IMR-90 (cell line): ENCODE data around the gene GAS6. TPM values are rescaled to one million over a fixed set of nuclear protein-coding genes. Genes with fewer than 3 reads are reported as not detected.
A peak's percentile ranks its signal among the peaks of the same experiment; 100 is the strongest.

Experiments used
- ATAC-seq: fragments of 200-7000 bp; cut with Tn5 transposase; 2 replicates; pipeline ENCODE4 v1.9.1; 2020; ENCODE audit warnings: low read depth, mild to moderate bottlenecking, moderate library complexity
- BruUV-seq: library from RNA; stranded (reverse); fragments of 400-500 nt; replicated peaks from 2 replicates; lab custom pipeline; 2021; lab: Mats Ljungman, UMichigan
- CTCF ChIA-PET: fragments of 300-600 bp; formaldehyde crosslinking; extraction: SDS; loops from one replicate; lab custom pipeline; 2021; ENCODE audit warnings: antibody characterized with exemption; lab: Yijun Ruan, JAX
- POLR2A ChIA-PET: fragments of 300-600 bp; sonication (Branson Sonifier 250); formaldehyde crosslinking; loops from one replicate; lab custom pipeline; 2022; ENCODE audit warnings: antibody characterized with exemption; ENCODE audit not compliant: unreplicated experiment; lab: Charles Lee
- DNase-seq: peaks from one replicate; pipeline ENCODE4 v3.0.0; 2013
- H2AFZ ChIP-seq: replicated peaks from 2 replicates; pipeline ENCODE3; 2013; ENCODE audit warnings: low read length, mild to moderate bottlenecking; ENCODE audit not compliant: poor library complexity
- H2AK5ac ChIP-seq: 2 replicates; pipeline ENCODE4 v1.6.1; 2013; ENCODE audit warnings: low read depth, low read length, inconsistent platforms
- H2AK9ac ChIP-seq: replicated peaks from 2 replicates; pipeline ENCODE3; 2013; ENCODE audit warnings: mild to moderate bottlenecking, low read depth, low read length, moderate library complexity; ENCODE audit not compliant: poor library complexity
- H2BK120ac ChIP-seq: 2 replicates; pipeline ENCODE4 v1.6.1; 2013; ENCODE audit warnings: low read depth, low read length, inconsistent platforms
- H2BK15ac ChIP-seq: 3 replicates; pipeline ENCODE4 v1.6.1; 2013; ENCODE audit warnings: low read depth, low read length, inconsistent platforms
- H2BK20ac ChIP-seq: 2 replicates; pipeline ENCODE4 v1.6.1; 2013; ENCODE audit warnings: low read depth, mild to moderate bottlenecking, inconsistent platforms, low read length, moderate library complexity
- H2BK5ac ChIP-seq: 2 replicates; pipeline ENCODE4 v1.6.1; 2013; ENCODE audit warnings: mild to moderate bottlenecking, low read depth, low read length, inconsistent platforms; ENCODE audit not compliant: poor library complexity, severe bottlenecking
- H3K14ac ChIP-seq: replicated peaks from 2 replicates; pipeline ENCODE4 v1.6.1; 2013; ENCODE audit warnings: low read depth, low read length, inconsistent platforms
- H3K18ac ChIP-seq: 2 replicates; pipeline ENCODE4 v1.6.1; 2013; ENCODE audit warnings: low read depth, low read length, control low read depth
- H3K23ac ChIP-seq: 2 replicates; pipeline ENCODE4 v1.6.1; 2013; ENCODE audit warnings: low read depth, low read length, inconsistent platforms
- H3K27ac ChIP-seq: 2 replicates; pipeline ENCODE4 v1.5.1; 2013; ENCODE audit warnings: mild to moderate bottlenecking, control low read depth, low read length; ENCODE audit not compliant: insufficient read depth
- H3K27me3 ChIP-seq: 2 replicates; pipeline ENCODE4 v1.6.1; 2013; ENCODE audit warnings: low read length; ENCODE audit not compliant: control insufficient read depth, insufficient read depth
- H3K36me3 ChIP-seq: 2 replicates; pipeline ENCODE4 v1.6.1; 2013; ENCODE audit warnings: low read length, mixed read lengths; ENCODE audit not compliant: control insufficient read depth, insufficient read depth
- H3K4ac ChIP-seq: 2 replicates; pipeline ENCODE4 v1.6.1; 2013; ENCODE audit warnings: low read depth, low read length, inconsistent platforms
- H3K4me1 ChIP-seq: 2 replicates; pipeline ENCODE4 v1.6.1; 2013; ENCODE audit warnings: low read length, mixed read lengths; ENCODE audit not compliant: control insufficient read depth, insufficient read depth
- H3K4me2 ChIP-seq: 2 replicates; pipeline ENCODE4 v1.6.1; 2013; ENCODE audit warnings: low read depth, mild to moderate bottlenecking, control low read depth, low read length, moderate library complexity
- H3K4me3 ChIP-seq: 2 replicates; pipeline ENCODE4 v1.5.1; 2013; ENCODE audit warnings: low read depth, mild to moderate bottlenecking, control low read depth, low read length, moderate library complexity; ENCODE audit not compliant: insufficient read depth
- H3K56ac ChIP-seq: 2 replicates; pipeline ENCODE4 v1.6.1; 2013; ENCODE audit warnings: low read length, inconsistent platforms; ENCODE audit not compliant: insufficient read depth; ENCODE audit errors: extremely low read depth
- H3K79me1 ChIP-seq, 2 experiments: 2 replicates each; pipeline ENCODE4 v1.6.1; 2013; ENCODE audit warnings: low read length in 2 of 2, inconsistent platforms in 1 of 2, low read depth in 1 of 2
- H3K9ac ChIP-seq: 2 replicates; pipeline ENCODE4 v1.6.1; 2013; ENCODE audit warnings: low read depth, low read length, control low read depth
- H3K9me1 ChIP-seq: 2 replicates; pipeline ENCODE4 v1.6.1; 2013; ENCODE audit warnings: low read length, inconsistent platforms; ENCODE audit not compliant: insufficient read depth
- H3K9me3 ChIP-seq: 2 replicates; pipeline ENCODE4 v1.6.1; 2013; ENCODE audit warnings: low read length; ENCODE audit not compliant: control insufficient read depth, insufficient read depth
- H4K20me1 ChIP-seq: 2 replicates; pipeline ENCODE4 v1.6.1; 2013; ENCODE audit warnings: low read length, inconsistent platforms; ENCODE audit not compliant: insufficient read depth
- H4K5ac ChIP-seq: 2 replicates; pipeline ENCODE4 v1.6.1; 2013; ENCODE audit warnings: mild to moderate bottlenecking, low read depth, low read length, control low read depth
- H4K8ac ChIP-seq, 2 experiments: 2 replicates each; pipeline ENCODE4 v1.6.1; 2013; ENCODE audit warnings: low read depth in 2 of 2, low read length in 2 of 2, control low read depth in 1 of 2, inconsistent platforms in 1 of 2
- H4K91ac ChIP-seq: 2 replicates; pipeline ENCODE4 v1.6.1; 2013; ENCODE audit warnings: low read depth, low read length, inconsistent platforms; ENCODE audit not compliant: insufficient read depth
- BHLHE40 ChIP-seq: fragments of 150-350 bp; IDR thresholded peaks from 2 replicates; pipeline ENCODE4 v1.6.1; 2016; ENCODE audit warnings: mild to moderate bottlenecking, low read depth, low read length
- CEBPB ChIP-seq: IDR thresholded peaks from 2 replicates; pipeline ENCODE4 v1.6.1; 2012; ENCODE audit warnings: low read depth, low read length, improper control_type of control experiment
- CHD1 ChIP-seq: IDR thresholded peaks from 2 replicates; pipeline ENCODE4 v1.6.1; 2012; ENCODE audit warnings: low read depth, low read length, improper control_type of control experiment
- ELK1 ChIP-seq: fragments of 150-350 bp; IDR thresholded peaks from 2 replicates; pipeline ENCODE4 v1.6.1; 2016; ENCODE audit warnings: low read depth, mild to moderate bottlenecking, low read length, moderate library complexity, borderline replicate concordance
- FOS ChIP-seq: fragments of 150-350 bp; IDR thresholded peaks from 2 replicates; pipeline ENCODE4 v1.6.1; 2016; ENCODE audit warnings: low read depth, low read length
- MAFK ChIP-seq: IDR thresholded peaks from 2 replicates; pipeline ENCODE4 v1.6.1; 2012; ENCODE audit warnings: low read depth, low read length, improper control_type of control experiment
- MXI1 ChIP-seq: IDR thresholded peaks from 2 replicates; pipeline ENCODE4 v1.6.1; 2012; ENCODE audit warnings: low read depth, mild to moderate bottlenecking, low read length, moderate library complexity, borderline replicate concordance
- NFE2L2 ChIP-seq: fragments of 150-350 bp; IDR thresholded peaks from 2 replicates; pipeline ENCODE4 v1.6.1; 2016; ENCODE audit warnings: low read depth, mild to moderate bottlenecking, low read length
- POLR2A ChIP-seq: IDR thresholded peaks from 2 replicates; pipeline ENCODE4 v1.6.1; 2012; ENCODE audit warnings: mild to moderate bottlenecking, low read depth, low read length
- RCOR1 ChIP-seq: IDR thresholded peaks from 2 replicates; pipeline ENCODE4 v1.6.1; 2012; ENCODE audit warnings: mild to moderate bottlenecking, low read length, improper control_type of control experiment; ENCODE audit not compliant: insufficient replicate concordance
- RFX5 ChIP-seq: IDR thresholded peaks from 2 replicates; pipeline ENCODE4 v1.8.0; 2012; ENCODE audit warnings: low read depth, mild to moderate bottlenecking, low read length, moderate library complexity
- SMC3 ChIP-seq: fragments of 150-350 bp; IDR thresholded peaks from 2 replicates; pipeline ENCODE4 v1.6.1; 2016; ENCODE audit warnings: low read depth, mild to moderate bottlenecking, antibody characterized with exemption, low read length, moderate library complexity
- WGBS, 2 experiments: methylation state at CpG; one replicate each; pipeline versions ENCODE4 v1.1.5 to v1.1.7; 2013; ENCODE audit warnings: missing lambda C conversion rate in 2 of 2; ENCODE audit not compliant: insufficient read length in 1 of 2; ENCODE audit errors: extremely low coverage in 2 of 2; 5-methylcytosine and 5-hydroxymethylcytosine counted together
- dilution Hi-C: fragments of 300-500 bp; cut with HindIII; formaldehyde crosslinking; loops from one replicate; pipeline ENCODE4 v1.14.3; 2018; ENCODE audit warnings: low sequenced_read_pairs; ENCODE audit not compliant: unreplicated experiment
- in situ Hi-C: fragments of 300-500 bp; cut with MboI; formaldehyde crosslinking; loops from 3 replicates; pipeline ENCODE4 v1.14.3; 2019; ENCODE audit warnings: low sequenced_read_pairs, inconsistent platforms, mixed read lengths
- intact Hi-C: fragments of 100-400 bp; cut with micrococcal nuclease; formaldehyde crosslinking; loops from 2 replicates; pipeline ENCODE4 v1.10.0; 2022
- polyA plus RNA-seq, 3 experiments: library from polyadenylated mRNA; depleted of rRNA; stranded (reverse); fragments of >200 nt; gene quantifications; 2 replicates each; pipeline ENCODE4 v1.2.3, GENCODE V29; 2012; ENCODE audit warnings: low replicate concordance in 1 of 3
- total RNA-seq: library from RNA; depleted of rRNA; stranded (reverse); fragments of >200 nt; gene quantifications from 2 replicates; pipeline ENCODE4 v1.2.3, GENCODE V29; 2012

Gene GAS6
- total and polyA plus RNA-seq, 2 of the 4 experiments (the other 2 are of a cell fraction) = 220 to 823 TPM

DNA sequence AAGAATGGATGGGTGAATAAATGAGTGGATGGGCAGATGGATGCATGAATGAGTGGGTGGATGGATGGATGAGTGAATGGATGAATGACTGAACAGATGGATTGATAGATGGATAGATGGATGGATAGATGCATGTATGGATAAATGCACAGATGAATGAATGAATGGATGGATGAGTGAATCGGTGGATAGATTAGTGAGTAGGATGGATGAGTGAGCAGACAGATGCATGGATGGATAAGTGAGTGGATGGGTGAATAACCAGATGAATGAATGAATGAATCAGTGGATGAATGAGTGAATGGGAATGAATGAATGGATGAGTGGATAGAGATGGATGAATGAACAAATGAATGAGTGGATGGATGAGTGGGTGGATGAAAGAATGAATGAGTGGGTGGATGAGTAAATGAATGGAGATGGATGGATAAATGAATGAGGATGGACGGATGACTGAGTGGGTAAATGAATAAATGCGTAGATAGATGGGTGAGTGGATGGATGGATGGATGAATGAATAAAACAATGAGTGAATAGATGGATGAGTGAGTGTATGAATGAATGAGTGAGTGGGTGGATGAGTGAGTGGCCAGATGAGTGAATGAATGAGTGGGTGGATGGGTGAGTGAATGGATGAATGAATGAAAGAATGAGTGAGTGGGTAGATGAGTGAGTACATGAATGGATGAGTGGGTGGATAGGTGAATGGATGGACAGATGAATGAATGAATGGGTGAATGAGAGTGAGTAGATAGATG is 13.0 kb downstream of the GAS6 start:
- Histone ChIP-seq H4K20me1 (peaks cover 100% of the 10 kb centered on the region), H3K18ac (no peak overlapping the region), H3K27ac (no peak overlapping the region), H3K79me1 (peaks cover 25 to 99% of the 10 kb centered on the region in 2 experiments; a peak in 3 of 4 replicates), H3K4me1 (peaks cover 52% of the 10 kb centered on the region), H2AK9ac (no peak overlapping the region), H3K9me1 (peaks cover 60% of the 10 kb centered on the region), H2BK15ac (no peak overlapping the region), H2BK120ac (no peak overlapping the region), H4K5ac (no peak overlapping the region), H3K9me3 (no peaks in the 10 kb centered on the region), H2AFZ (no peak overlapping the region), H3K23ac (no peak overlapping the region; the same call in 1 of the 2 replicates), H3K4ac (no peak overlapping the region), H3K27me3 (no peaks in the 10 kb centered on the region), H2AK5ac (peak overlapping the region; percentile 10), H3K56ac (no peak overlapping the region), H3K4me3 (no peak overlapping the region), H3K9ac (no peak overlapping the region), H2BK5ac (peak overlapping the region; percentile 55), H3K4me2 (no peak overlapping the region), H3K36me3 (peaks cover 36% of the 10 kb centered on the region), H3K14ac (peak overlapping the region; percentile 42), H2BK20ac (no peak overlapping the region), H4K8ac (no peak overlapping the region), H4K91ac (no peak overlapping the region)
- in situ Hi-C loops (no loop called here), intact Hi-C loops (no loop called here), dilution Hi-C loops (no loop called here)
- ChIA-PET CTCF (no interaction called here), POLR2A (no interaction called here)
- ATAC-seq = no peak
- WGBS, 2 experiments = 98 to 100% methylated on average over 2 to 3 of the region's 3 CpGs
- TSS peak; percentile 5 for BruUV-seq
- no peak for DNase-seq
- no peak for TF ChIP-seq FOS
- no peak for TF ChIP-seq NFE2L2
- TF ChIP-seq ELK1 = no peak
- no peak for TF ChIP-seq CEBPB
- TF ChIP-seq RCOR1 = no peak
- no peak for TF ChIP-seq MXI1
- no peak for TF ChIP-seq RFX5
- TF ChIP-seq SMC3 = no peak
- TF ChIP-seq CHD1 = no peak
- no peak for TF ChIP-seq POLR2A
- TF ChIP-seq BHLHE40 = no peak
- TF ChIP-seq MAFK = no peak
